GM23338 (cell line): ENCODE results near the gene KCNH8. TPM values are rescaled to one million over a fixed set of nuclear protein-coding genes. Genes with fewer than 3 reads are reported as not detected.

Source experiments
- ATAC-seq: fragments of 200-7000 bp; cut with Tn5 transposase; 3 replicates; pipeline ENCODE4 v1.9.1; 2020
- DNase-seq: peaks from one replicate; pipeline ENCODE4 v3.0.0-alpha.2; 2015; ENCODE audit warnings: low spot score
- H2AFZ ChIP-seq: fragments of 200-600 bp; sonication (generic); 2 replicates; pipeline ENCODE4 v1.8.0; 2016; ENCODE audit warnings: antibody characterized with exemption, mild to moderate bottlenecking, moderate library complexity
- H3F3A ChIP-seq: fragments of 200-600 bp; sonication (generic); replicated peaks from 2 replicates; pipeline ENCODE4 v1.8.0; 2017; ENCODE audit warnings: antibody characterized with exemption, mixed run types, low read depth
- H3K27ac ChIP-seq: fragments of 200-600 bp; sonication (generic); 2 replicates; pipeline ENCODE4 v1.6.1; 2016; ENCODE audit warnings: low read depth
- H3K27me3 ChIP-seq: fragments of 200-600 bp; sonication (generic); 2 replicates; pipeline ENCODE4 v1.8.0; 2016; ENCODE audit warnings: mild to moderate bottlenecking, mixed run types, moderate library complexity; ENCODE audit not compliant: insufficient read depth
- H3K36me3 ChIP-seq: fragments of 200-600 bp; sonication (generic); 2 replicates; pipeline ENCODE4 v1.8.0; 2016; ENCODE audit warnings: mild to moderate bottlenecking; ENCODE audit not compliant: insufficient read depth
- H3K4me1 ChIP-seq: fragments of 200-600 bp; sonication (generic); 2 replicates; pipeline ENCODE4 v1.8.0; 2016; ENCODE audit warnings: mild to moderate bottlenecking, moderate library complexity; ENCODE audit not compliant: insufficient read depth
- H3K4me2 ChIP-seq: fragments of 200-600 bp; sonication (generic); 2 replicates; pipeline ENCODE4 v1.7.1; 2017; ENCODE audit warnings: mixed run types
- H3K4me3 ChIP-seq: fragments of 200-600 bp; sonication (generic); 2 replicates; pipeline ENCODE4 v1.6.1; 2016; ENCODE audit warnings: mixed run types
- H3K79me2 ChIP-seq: fragments of 200-600 bp; sonication (generic); replicated peaks from 2 replicates; pipeline ENCODE4 v1.8.0; 2017; ENCODE audit warnings: mild to moderate bottlenecking; ENCODE audit not compliant: insufficient read depth
- H3K9me2 ChIP-seq: fragments of 200-600 bp; sonication (generic); 2 replicates; pipeline ENCODE4 v1.8.0; 2017; ENCODE audit not compliant: insufficient read depth
- H4K20me1 ChIP-seq: fragments of 200-600 bp; sonication (generic); replicated peaks from 2 replicates; pipeline ENCODE4 v1.8.0; 2017; ENCODE audit warnings: mild to moderate bottlenecking; ENCODE audit not compliant: insufficient read depth
- H3K27ac Mint-ChIP-seq: 2 replicates; pipeline ENCODE4 v1.8.0; 2020; ENCODE audit warnings: inconsistent platforms, mild to moderate bottlenecking, moderate library complexity, mixed read lengths
- H3K27me3 Mint-ChIP-seq: 3 replicates; pipeline ENCODE4 v1.8.0; 2022; ENCODE audit warnings: low read depth, mild to moderate bottlenecking, moderate library complexity, mixed read lengths, inconsistent platforms; ENCODE audit not compliant: insufficient read depth, poor library complexity
- H3K36me3 Mint-ChIP-seq: 3 replicates; pipeline ENCODE4 v1.8.0; 2021; ENCODE audit warnings: low read depth, mild to moderate bottlenecking, inconsistent platforms, moderate library complexity, mixed read lengths
- H3K4me1 Mint-ChIP-seq: 3 replicates; pipeline ENCODE4 v1.8.0; 2020; ENCODE audit warnings: mild to moderate bottlenecking, inconsistent platforms, mixed read lengths
- H3K4me3 Mint-ChIP-seq: 3 replicates; pipeline ENCODE4 v1.8.0; 2021; ENCODE audit warnings: moderate library complexity, mild to moderate bottlenecking, inconsistent platforms, mixed read lengths
- H3K9me3 Mint-ChIP-seq: 3 replicates; pipeline ENCODE4 v1.8.0; 2020; ENCODE audit warnings: moderate library complexity, mild to moderate bottlenecking, inconsistent platforms, mixed read lengths
- CREB1 ChIP-seq: fragments of 250-450 bp; sonication (Bioruptor Pico); IDR thresholded peaks from 2 replicates; pipeline ENCODE4 v1.5.0; 2020; ENCODE audit warnings: low read depth, mild to moderate bottlenecking, moderate library complexity
- CTCF ChIP-seq, 2 experiments: fragments of 200-600 bp in 1 of 2; sonication (generic) in 1 of 2; conservative IDR thresholded peaks; 2 replicates each; pipeline versions ENCODE4 v1.5.1 to v1.6.1; 2016 to 2017; ENCODE audit warnings: antibody characterized with exemption in 2 of 2, low read depth in 2 of 2, mild to moderate bottlenecking in 2 of 2, moderate library complexity in 1 of 2
- ETS1 ChIP-seq: IDR thresholded peaks from 2 replicates; pipeline ENCODE4 v1.6.1; 2016; ENCODE audit warnings: antibody characterized with exemption
- EZH2 ChIP-seq: fragments of 200-600 bp; sonication (generic); IDR thresholded peaks from one replicate; pipeline ENCODE4 v1.8.0; 2017; ENCODE audit warnings: antibody characterized with exemption, mild to moderate bottlenecking, low read depth; ENCODE audit not compliant: unreplicated experiment
- EZH2phosphoT487 ChIP-seq: fragments of 200-600 bp; sonication (generic); IDR thresholded peaks from one replicate; pipeline ENCODE4 v1.8.1; 2018; ENCODE audit warnings: antibody characterized with exemption; ENCODE audit not compliant: unreplicated experiment
- JUNB ChIP-seq: IDR thresholded peaks from one replicate; pipeline ENCODE4 v1.6.1; 2016; ENCODE audit warnings: antibody characterized with exemption; ENCODE audit not compliant: unreplicated experiment
- NANOG ChIP-seq: IDR thresholded peaks from 2 replicates; pipeline ENCODE4 v1.6.1; 2016; ENCODE audit warnings: antibody characterized with exemption, borderline replicate concordance
- POLR2AphosphoS5 ChIP-seq: IDR thresholded peaks from 2 replicates; pipeline ENCODE4 v1.6.1; 2016; ENCODE audit warnings: antibody characterized with exemption, low read depth
- STAT1 ChIP-seq: IDR thresholded peaks from one replicate; pipeline ENCODE4 v1.6.1; 2016; ENCODE audit warnings: antibody characterized with exemption; ENCODE audit not compliant: unreplicated experiment
- ZNF114 ChIP-seq: fragments of 250-450 bp; sonication (Bioruptor Pico); IDR thresholded peaks from 2 replicates; pipeline ENCODE4 v1.5.0; 2020; ENCODE audit warnings: mild to moderate bottlenecking, moderate library complexity
- polyA plus RNA-seq: library from polyadenylated mRNA; unstranded; fragments of >200 nt; fragmentation: Nextera tagmentation; extraction: Ambion mirVana; gene quantifications from 2 replicates; pipeline ENCODE4 v1.2.1, GENCODE V29; 2016
- total RNA-seq: library from RNA; depleted of rRNA; stranded (reverse); fragments of >200 nt; shearing (Covaris generic); gene quantifications from 2 replicates; pipeline ENCODE4 v1.2.3, GENCODE V29; 2014

Gene KCNH8
- total and polyA plus RNA-seq, 2 experiments from 2014 or later, result 1.3 to 3.4 TPM

- Mint-ChIP-seq H3K27me3 (no peaks in the 10 kb centered on the region), H3K4me3 (no peak overlapping the region), H3K27ac (no peak overlapping the region), H3K36me3 (no peaks in the 10 kb centered on the region), H3K4me1 (peaks cover 4% of the 10 kb centered on the region), H3K9me3 (no peaks in the 10 kb centered on the region)
- H3K4me3 ChIP-seq, result no peak overlapping the region
- no peaks in the 10 kb centered on the region for H3K9me2 ChIP-seq
- H3K36me3 ChIP-seq, result no peaks in the 10 kb centered on the region
- H3K27me3 ChIP-seq, result no peaks in the 10 kb centered on the region
- TF ChIP-seq ETS1 (no peak), CREB1 (CRISPR knock-in tag) (no peak), POLR2AphosphoS5 (no peak), ZNF114 (CRISPR knock-in tag) (no peak), EZH2 (no peak), NANOG (no peak)
- H3K79me2 ChIP-seq, result no peaks in the 10 kb centered on the region
- H3K27ac ChIP-seq, result no peak overlapping the region
- ATAC-seq (no peak), DNase-seq (no peak)
- no peaks in the 10 kb centered on the region for H3K4me1 ChIP-seq
- H3F3A ChIP-seq, result no peaks in the 10 kb centered on the region
- H3K4me2 ChIP-seq, result no peak overlapping the region
- H2AFZ ChIP-seq, result no peak overlapping the region
- no peaks in the 10 kb centered on the region for H4K20me1 ChIP-seq
Measured at GRCh38 chr3:19427422-19428149, 279.3 kb downstream of the KCNH8 start.

- DNase-seq, result no peak
- Mint-ChIP-seq H3K9me3 (no peaks in the 10 kb centered on the region), H3K27me3 (no peaks in the 10 kb centered on the region), H3K27ac (no peak overlapping the region), H3K4me3 (no peak overlapping the region), H3K36me3 (no peaks in the 10 kb centered on the region), H3K4me1 (peaks cover 4% of the 10 kb centered on the region)
- Histone ChIP-seq H3K27ac (no peak overlapping the region), H3K9me2 (no peaks in the 10 kb centered on the region), H3K27me3 (no peaks in the 10 kb centered on the region), H3K36me3 (no peaks in the 10 kb centered on the region), H3K4me1 (no peaks in the 10 kb centered on the region), H3K4me3 (no peak overlapping the region), H2AFZ (no peak overlapping the region), H4K20me1 (no peaks in the 10 kb centered on the region), H3F3A (no peaks in the 10 kb centered on the region), H3K4me2 (no peak overlapping the region), H3K79me2 (no peaks in the 10 kb centered on the region)
- ATAC-seq, result no peak
- no peak for TF ChIP-seq ZNF114 (CRISPR knock-in tag)
- TF ChIP-seq EZH2phosphoT487, result no peak
- TF ChIP-seq CREB1 (CRISPR knock-in tag), result no peak
- TF ChIP-seq CTCF (conservative IDR thresholded peaks at IDR 0.05; ENCODE audit: low read depth in 2 of 2), result no peak
- no peak for TF ChIP-seq JUNB
- no peak for TF ChIP-seq POLR2AphosphoS5
- no peak for TF ChIP-seq STAT1
- TF ChIP-seq EZH2, result no peak
Measured at GRCh38 chr3:19428729-19429128, 280.4 kb downstream of the KCNH8 start.
